ENCODE results near the gene OSBPL1A. TPM values are rescaled to one million over a fixed set of nuclear protein-coding genes. Genes with fewer than 3 reads are reported as not detected.
A peak's percentile ranks its signal among the peaks of the same experiment; 100 is the strongest.

The OSBPL1A gene
- total RNA-seq, 4 donors from 2014 or later, result 16.1 to 80.0 (median 61.4) TPM

DNA sequence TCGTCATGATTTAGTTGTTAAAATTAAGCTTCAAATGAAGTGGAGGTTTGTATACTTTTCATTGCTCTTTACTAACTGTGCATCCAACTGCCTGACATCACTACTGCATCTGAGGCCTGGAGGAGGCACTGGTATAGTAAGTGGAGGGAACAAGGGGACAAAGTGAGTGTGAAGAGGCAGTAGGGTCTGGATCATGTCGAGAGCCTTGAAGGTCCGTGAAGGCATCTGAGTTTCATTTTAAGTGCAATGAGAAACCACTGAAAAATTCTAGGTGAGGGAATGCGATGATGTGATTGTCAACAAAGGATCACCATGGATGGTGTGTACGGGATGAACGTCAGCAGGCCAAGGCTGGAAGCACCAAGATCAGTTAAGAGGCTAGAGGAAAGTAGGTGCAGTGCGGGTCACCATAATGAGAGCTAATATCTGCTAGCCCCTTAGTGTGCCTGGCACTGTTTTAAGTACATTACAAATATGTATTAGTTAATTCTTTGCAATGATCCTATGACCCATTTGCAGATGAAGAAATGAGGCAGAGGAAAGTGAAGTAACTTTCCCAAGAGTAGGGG is 162.7 kb downstream of the OSBPL1A start:
- in situ Hi-C loops (cut with MboI; ENCODE audit: low pct_ligation_motif_present in 1 of 4, low pct_unique_long_range_greater_than_20kb in 1 of 4, low sequenced_read_pairs in 3 of 4), result loop anchor here in 1 of 4 donors (25.0 kb wide), 1 partner anchor 102 kb away; no protein-coding TSS in a partner anchor
- intact Hi-C loops (cut with DNase I; ENCODE audit: low total_unique reads), result no loop called here
- H3K9me3 ChIP-seq, result no peaks in the 10 kb centered on the region
- peak in 1 of 3 donors; percentile 10 for TF ChIP-seq POLR2AphosphoS5 (IDR thresholded peaks at IDR 0.05)
- TF ChIP-seq, protein P1, sequence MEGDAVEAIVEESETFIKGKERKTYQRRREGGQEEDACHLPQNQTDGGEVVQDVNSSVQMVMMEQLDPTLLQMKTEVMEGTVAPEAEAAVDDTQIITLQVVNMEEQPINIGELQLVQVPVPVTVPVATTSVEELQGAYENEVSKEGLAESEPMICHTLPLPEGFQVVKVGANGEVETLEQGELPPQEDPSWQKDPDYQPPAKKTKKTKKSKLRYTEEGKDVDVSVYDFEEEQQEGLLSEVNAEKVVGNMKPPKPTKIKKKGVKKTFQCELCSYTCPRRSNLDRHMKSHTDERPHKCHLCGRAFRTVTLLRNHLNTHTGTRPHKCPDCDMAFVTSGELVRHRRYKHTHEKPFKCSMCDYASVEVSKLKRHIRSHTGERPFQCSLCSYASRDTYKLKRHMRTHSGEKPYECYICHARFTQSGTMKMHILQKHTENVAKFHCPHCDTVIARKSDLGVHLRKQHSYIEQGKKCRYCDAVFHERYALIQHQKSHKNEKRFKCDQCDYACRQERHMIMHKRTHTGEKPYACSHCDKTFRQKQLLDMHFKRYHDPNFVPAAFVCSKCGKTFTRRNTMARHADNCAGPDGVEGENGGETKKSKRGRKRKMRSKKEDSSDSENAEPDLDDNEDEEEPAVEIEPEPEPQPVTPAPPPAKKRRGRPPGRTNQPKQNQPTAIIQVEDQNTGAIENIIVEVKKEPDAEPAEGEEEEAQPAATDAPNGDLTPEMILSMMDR (IDR thresholded peaks at IDR 0.05), result no peak
- TF ChIP-seq POLR2A (IDR thresholded peaks at IDR 0.05), result no peak
- WGBS, 2 donors (ENCODE audit: low coverage in 1 of 2), result 84 to 91% methylated on average over 5 to 7 of the region's 7 CpGs
- no peaks in the 10 kb centered on the region for H3K27me3 ChIP-seq
- no peak overlapping the region for H3K4me3 ChIP-seq
- peak overlapping the region in 2 of 4 donors; percentile 16 to 31 for H3K27ac ChIP-seq
- H3K4me1 ChIP-seq, result peaks cover 5 to 28% (median 19%) of the 10 kb centered on the region in 4 donors
- no peaks in the 10 kb centered on the region for H3K36me3 ChIP-seq
- no peak for DNase-seq

DNA sequence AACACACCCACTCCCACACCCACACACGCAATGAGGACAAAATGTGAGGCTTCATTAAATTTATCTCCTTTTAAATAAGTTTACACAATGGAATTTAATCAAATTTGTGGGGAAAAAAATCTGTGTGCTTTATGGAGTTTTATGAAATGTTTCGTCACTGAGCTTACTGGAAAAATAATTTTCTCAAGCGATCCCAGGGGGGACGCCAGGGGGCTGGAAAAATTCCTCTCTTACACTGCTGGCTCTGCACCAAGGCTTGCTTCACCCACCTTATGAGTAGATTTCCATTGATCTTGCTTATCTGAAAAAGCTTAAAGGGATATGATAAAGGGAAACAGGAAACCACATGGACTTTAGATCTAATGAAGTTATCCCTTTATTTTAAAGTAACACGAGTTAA is 163.3 kb downstream of the OSBPL1A start:
- intact Hi-C loops (cut with DNase I; ENCODE audit: low total_unique reads) (no loop called here), in situ Hi-C loops (cut with MboI; ENCODE audit: low pct_ligation_motif_present in 1 of 4, low pct_unique_long_range_greater_than_20kb in 1 of 4, low sequenced_read_pairs in 3 of 4) (loop anchor here in 1 of 4 donors (25.0 kb wide), 1 partner anchor 103 kb away; no protein-coding TSS in a partner anchor)
- Histone ChIP-seq H3K4me3 (no peak overlapping the region), H3K27me3 (no peaks in the 10 kb centered on the region), H3K4me1 (peaks cover 5 to 30% (median 19%) of the 10 kb centered on the region in 4 donors), H3K27ac (peak overlapping the region in 3 of 4 donors; percentile 16 to 31 (median 20)), H3K9me3 (no peaks in the 10 kb centered on the region), H3K36me3 (no peaks in the 10 kb centered on the region)
- no peak for DNase-seq
- TF ChIP-seq EP300 (IDR thresholded peaks at IDR 0.05; ENCODE audit: low read depth), result no peak
- TF ChIP-seq POLR2A (IDR thresholded peaks at IDR 0.05), result no peak
- TF ChIP-seq, protein P1 (IDR thresholded peaks at IDR 0.05), result no peak
- no peak for TF ChIP-seq POLR2AphosphoS5 (IDR thresholded peaks at IDR 0.05)
- 74 to 76% methylated on average over 5 of the region's 5 CpGs for WGBS, 2 donors (ENCODE audit: low coverage in 1 of 2)

DNA sequence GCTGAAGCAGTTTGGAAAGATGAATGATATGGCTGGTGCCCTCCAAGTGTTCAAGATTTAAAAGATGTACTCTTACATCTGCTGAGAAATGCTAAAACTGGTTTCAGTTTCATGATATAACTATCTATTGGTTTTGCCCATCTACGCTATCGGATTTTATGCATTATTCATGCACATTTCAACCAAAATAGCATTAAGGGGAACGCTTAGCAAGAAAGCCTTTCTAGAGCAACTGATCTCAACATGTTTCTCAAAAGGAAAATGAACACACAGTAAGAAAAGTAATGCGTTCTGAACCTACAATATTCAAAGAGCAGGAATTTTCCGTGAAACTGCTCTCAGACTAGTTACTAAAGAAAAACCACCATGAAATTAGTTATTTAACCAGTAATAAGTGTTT is 164.8 kb downstream of the OSBPL1A start:
- Histone ChIP-seq H3K9me3 (no peaks in the 10 kb centered on the region), H3K27ac (peak overlapping the region; percentile 29 to 71 (median 58)), H3K36me3 (no peaks in the 10 kb centered on the region), H3K27me3 (no peaks in the 10 kb centered on the region), H3K4me1 (peaks cover 5 to 40% (median 24%) of the 10 kb centered on the region in 4 donors), H3K4me3 (no peak overlapping the region)
- 77 to 88% methylated on average over 5 of the region's 5 CpGs for WGBS, 2 donors (ENCODE audit: low coverage in 1 of 2)
- no peak for DNase-seq
- TF ChIP-seq POLR2A (IDR thresholded peaks at IDR 0.05), result no peak
- TF ChIP-seq, protein P1 (IDR thresholded peaks at IDR 0.05), result no peak
- no peak for TF ChIP-seq POLR2AphosphoS5 (IDR thresholded peaks at IDR 0.05)
- TF ChIP-seq EP300 (IDR thresholded peaks at IDR 0.05; ENCODE audit: low read depth), result no peak
- in situ Hi-C loops (cut with MboI; ENCODE audit: low pct_ligation_motif_present in 1 of 4, low pct_unique_long_range_greater_than_20kb in 1 of 4, low sequenced_read_pairs in 3 of 4), result loop anchor here in 1 of 4 donors (25.0 kb wide), 1 partner anchor 105 kb away; no protein-coding TSS in a partner anchor
- intact Hi-C loops (cut with DNase I; ENCODE audit: low total_unique reads), result no loop called here

DNA sequence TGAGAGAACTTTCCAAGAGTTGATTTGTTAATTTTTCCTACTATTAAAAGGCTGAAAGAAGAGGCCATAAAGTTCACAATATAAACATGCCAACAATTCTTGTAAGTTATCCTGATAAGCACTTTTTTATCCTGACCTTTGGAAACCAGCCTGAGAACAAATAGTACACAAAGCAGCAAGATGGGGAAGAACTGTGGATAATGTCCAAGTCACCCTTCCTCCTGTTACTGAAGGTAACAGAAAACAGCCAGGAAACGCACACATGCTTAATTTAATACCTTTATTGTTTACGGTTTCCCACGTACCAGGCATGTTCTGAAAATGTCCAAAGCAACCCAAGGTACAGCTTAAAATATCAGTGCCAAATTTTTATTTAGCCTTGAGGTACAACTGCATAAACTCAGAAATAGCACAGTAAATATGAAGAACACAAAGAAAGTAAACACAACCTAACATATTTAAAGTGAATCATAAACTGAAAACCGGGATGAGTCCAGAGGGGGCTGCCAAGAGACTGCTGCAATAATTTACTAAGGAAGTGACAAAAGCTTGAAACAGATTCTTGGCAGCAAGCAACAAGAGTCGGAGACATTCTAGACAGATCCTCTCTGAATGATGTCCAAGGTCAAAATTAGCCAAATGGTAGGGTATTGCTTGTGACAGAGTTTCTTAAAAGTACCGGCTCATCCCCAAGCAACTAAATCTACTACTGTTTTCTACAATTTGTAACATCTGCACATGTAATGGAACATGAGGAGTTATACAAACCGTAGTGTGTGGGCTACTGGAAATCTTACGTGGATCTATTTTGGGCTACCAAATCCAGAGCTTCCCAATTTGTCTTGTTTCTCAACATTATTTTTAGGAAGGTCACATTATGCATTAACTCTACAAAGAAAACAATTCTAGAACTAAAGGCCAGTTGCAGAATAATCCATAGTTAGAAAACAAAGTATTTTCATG is 165.6 kb downstream of the OSBPL1A start:
- Histone ChIP-seq H3K4me3 (no peak overlapping the region), H3K36me3 (no peaks in the 10 kb centered on the region), H3K27me3 (no peaks in the 10 kb centered on the region), H3K27ac (peak overlapping the region; percentile 29 to 71 (median 58)), H3K4me1 (peaks cover 5 to 40% (median 24%) of the 10 kb centered on the region in 4 donors), H3K9me3 (no peaks in the 10 kb centered on the region)
- WGBS, 2 donors (ENCODE audit: low coverage in 1 of 2), result 35 to 54% methylated on average over 5 to 8 of the region's 8 CpGs
- intact Hi-C loops (cut with DNase I; ENCODE audit: low total_unique reads) (no loop called here), in situ Hi-C loops (cut with MboI; ENCODE audit: low pct_ligation_motif_present in 1 of 4, low pct_unique_long_range_greater_than_20kb in 1 of 4, low sequenced_read_pairs in 3 of 4) (loop anchor here in 1 of 4 donors (25.0 kb wide), 1 partner anchor 105 kb away; no protein-coding TSS in a partner anchor)
- TF ChIP-seq POLR2AphosphoS5 (IDR thresholded peaks at IDR 0.05) (peak; percentile 4 to 23 (median 21)), EP300 (IDR thresholded peaks at IDR 0.05; ENCODE audit: low read depth) (peak; percentile 27), POLR2A (IDR thresholded peaks at IDR 0.05) (no peak)
- TF ChIP-seq, protein P1 (IDR thresholded peaks at IDR 0.05), result no peak
- no peak for DNase-seq

All from transverse colon (tissue), 4 donors.